ENCODE data around the gene LDLRAD3.

LDLRAD3 gene

DNA sequence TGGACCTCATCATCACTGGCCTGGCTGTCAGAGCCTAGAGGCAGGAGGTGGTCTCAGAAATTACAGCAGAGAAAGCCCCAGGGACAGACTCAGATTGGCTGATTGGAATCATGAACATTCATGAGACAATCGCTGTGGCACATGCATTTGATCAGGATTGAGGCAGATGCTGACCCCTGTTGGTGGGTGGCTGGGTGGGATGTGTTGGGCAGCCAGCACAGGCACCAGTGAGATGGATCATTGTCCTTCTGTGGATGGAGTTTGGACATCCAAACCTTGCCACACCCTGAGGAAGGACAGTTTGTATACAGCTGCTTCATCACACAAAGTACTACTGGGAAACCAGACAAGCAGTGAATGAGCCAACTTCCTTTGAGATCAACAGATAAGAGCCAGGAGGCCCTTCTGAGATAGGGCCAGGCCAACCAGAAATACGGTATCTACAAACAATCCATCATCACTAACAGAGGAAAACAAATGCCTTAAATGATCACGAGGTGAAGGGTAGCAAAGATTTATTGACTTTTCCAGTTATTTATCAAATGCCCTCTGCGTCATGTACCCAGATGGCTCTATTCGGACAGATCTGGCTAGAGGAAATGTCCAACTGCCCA lies 328.0 kb downstream of the LDLRAD3 start:
- DNase-seq (ENCODE audit: low read depth in 3 of 3): no peak

DNA sequence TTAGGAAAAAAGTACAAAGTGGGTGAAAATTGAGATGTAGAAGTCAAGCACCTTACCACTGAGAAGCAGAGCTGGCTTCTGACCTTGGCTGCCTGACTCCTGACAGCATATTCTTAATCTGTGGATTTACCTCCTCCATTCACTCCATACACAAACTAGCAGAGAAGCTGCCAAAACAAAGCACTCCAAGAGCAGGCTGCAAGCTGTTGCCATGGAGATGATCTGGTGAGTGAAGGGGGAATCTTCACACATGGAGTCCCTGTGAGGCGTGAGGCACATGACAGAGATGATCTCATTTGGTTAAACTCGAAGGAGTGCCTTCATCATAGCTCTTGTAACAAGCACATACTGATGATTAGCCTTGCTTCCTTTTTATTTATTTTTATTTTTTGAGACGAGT lies 329.2 kb downstream of the LDLRAD3 start:
- DNase-seq (ENCODE audit: low read depth in 3 of 3): no peak

DNA sequence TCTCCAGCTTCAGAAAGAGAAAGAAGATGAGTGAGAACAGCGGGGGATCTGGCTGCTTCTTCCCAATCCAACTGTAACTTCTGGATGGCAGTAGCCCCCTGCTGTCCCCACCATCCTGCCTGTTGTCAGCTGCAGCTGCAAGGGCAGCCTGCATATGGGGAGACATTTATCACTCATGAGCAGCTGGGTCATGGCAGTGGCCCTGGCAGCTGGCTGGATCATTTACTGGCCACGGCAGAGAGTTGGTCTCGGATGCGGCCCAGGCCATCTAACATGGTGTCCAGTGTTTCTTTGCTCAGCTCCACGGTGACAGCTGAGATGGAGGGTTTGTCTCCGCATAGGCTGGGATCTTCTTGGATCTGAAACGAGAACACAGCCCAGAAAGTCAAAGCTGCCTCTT lies 330.6 kb downstream of the LDLRAD3 start:
- DNase-seq (ENCODE audit: low read depth in 3 of 3): no peak

DNA sequence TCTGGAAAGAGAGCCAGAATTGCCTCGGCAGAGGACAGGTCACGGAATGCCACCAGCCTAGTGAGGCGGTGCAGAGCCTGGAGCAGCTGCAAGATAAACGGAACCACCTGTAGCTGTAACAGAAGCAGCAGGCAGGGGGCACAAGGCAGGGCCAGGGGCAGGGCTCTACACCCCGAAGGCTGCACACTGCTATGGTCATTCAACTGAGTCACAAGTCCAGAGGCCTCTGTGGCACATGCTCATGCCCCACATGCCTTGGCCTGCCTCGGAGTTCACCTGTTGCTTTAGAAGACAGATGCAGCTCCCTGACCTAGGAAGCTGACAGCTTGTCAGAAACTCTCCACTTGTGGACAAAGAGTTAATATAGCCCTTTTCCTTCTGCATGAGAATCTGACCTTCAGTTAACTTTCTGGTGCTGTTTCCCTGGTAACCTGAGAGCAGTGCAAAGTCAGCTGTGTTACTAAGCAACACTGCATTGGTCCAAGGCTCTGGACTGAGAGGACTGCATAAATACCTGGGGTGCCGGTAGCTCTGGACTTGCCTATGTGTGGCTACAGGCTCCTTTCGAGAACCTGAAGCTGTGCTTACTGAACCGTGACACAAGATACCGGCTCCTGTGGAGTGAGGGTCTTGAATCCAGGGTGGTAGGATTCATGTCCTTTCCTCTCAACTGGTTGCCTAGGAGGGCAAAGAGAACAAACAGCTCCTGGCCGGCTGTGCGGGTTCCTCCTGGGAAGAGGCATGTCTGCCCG lies 334.8 kb downstream of the LDLRAD3 start:
- no peak for DNase-seq (ENCODE audit: low read depth in 3 of 3)

DNA sequence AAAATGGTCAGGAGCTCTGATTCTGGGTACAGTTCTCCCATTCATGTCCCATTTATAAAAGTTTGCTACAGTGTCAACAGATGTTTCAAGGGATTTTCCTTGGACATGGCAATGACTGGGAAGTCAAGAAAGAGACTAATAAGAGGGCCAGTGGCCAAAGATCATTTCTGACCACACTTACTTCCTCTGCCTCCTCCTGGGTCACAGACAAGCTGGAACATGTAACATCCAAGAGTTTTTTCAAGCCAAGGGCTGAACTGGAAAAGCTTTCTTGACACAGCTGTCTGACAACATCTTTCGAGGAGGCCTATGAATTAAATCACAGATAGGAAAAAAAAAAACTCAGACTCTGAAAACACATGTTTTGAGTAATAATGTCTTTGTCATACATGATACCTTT lies 336.7 kb downstream of the LDLRAD3 start:
- no peak for DNase-seq (ENCODE audit: low read depth in 3 of 3)

Measured in stimulated activated CD4-positive, alpha-beta T cell treated with anti-CD3 and anti-CD28 coated beads, TNF-alpha, amount 100 ng/mL, for 48 hours (primary cell).